GM23248 (cell line): Measurements from ENCODE around the gene CCSAP. TPM values are rescaled to one million over a fixed set of nuclear protein-coding genes. Genes with fewer than 3 reads are reported as not detected.

Experiments
- DNase-seq: peaks from one replicate; pipeline ENCODE4 v3.0.0-alpha.2; 2015
- H2AFZ ChIP-seq: fragments of 200-600 bp; sonication (generic); 2 replicates; pipeline ENCODE4 v1.6.1; 2016; ENCODE audit warnings: antibody characterized with exemption
- H3F3A ChIP-seq: fragments of 200-600 bp; sonication (generic); 2 replicates; pipeline ENCODE4 v1.6.1; 2016; ENCODE audit warnings: mild to moderate bottlenecking, antibody characterized with exemption, mixed run types; ENCODE audit not compliant: insufficient read depth
- H3K27ac ChIP-seq: fragments of 200-600 bp; sonication (generic); 2 replicates; pipeline ENCODE4 v1.5.1; 2016; ENCODE audit warnings: mild to moderate bottlenecking
- H3K27me3 ChIP-seq: fragments of 200-600 bp; sonication (generic); replicated peaks from 2 replicates; pipeline ENCODE4 v1.6.1; 2016; ENCODE audit warnings: mild to moderate bottlenecking; ENCODE audit not compliant: insufficient read depth
- H3K36me3 ChIP-seq: fragments of 200-600 bp; sonication (generic); 2 replicates; pipeline ENCODE4 v1.6.1; 2016; ENCODE audit warnings: low read depth, mild to moderate bottlenecking
- H3K4me1 ChIP-seq: fragments of 200-600 bp; sonication (generic); 2 replicates; pipeline ENCODE4 v1.6.1; 2016; ENCODE audit warnings: mild to moderate bottlenecking; ENCODE audit not compliant: insufficient read depth
- H3K4me2 ChIP-seq: fragments of 200-600 bp; sonication (generic); one replicate; pipeline ENCODE4 v1.6.1; 2016; ENCODE audit warnings: mild to moderate bottlenecking; ENCODE audit not compliant: unreplicated experiment
- H3K4me3 ChIP-seq: fragments of 200-600 bp; sonication (generic); 2 replicates; pipeline ENCODE4 v1.5.1; 2016; ENCODE audit warnings: mild to moderate bottlenecking
- H3K79me2 ChIP-seq: fragments of 200-600 bp; sonication (generic); 2 replicates; pipeline ENCODE4 v1.6.1; 2016; ENCODE audit warnings: mild to moderate bottlenecking; ENCODE audit not compliant: insufficient read depth
- H3K9ac ChIP-seq: fragments of 200-600 bp; sonication (generic); 2 replicates; pipeline ENCODE4 v1.6.1; 2016; ENCODE audit warnings: mild to moderate bottlenecking
- H3K9me2 ChIP-seq: fragments of 200-600 bp; sonication (generic); 2 replicates; pipeline ENCODE4 v1.6.1; 2016; ENCODE audit warnings: mixed run types, mild to moderate bottlenecking, moderate library complexity; ENCODE audit not compliant: insufficient read depth
- H3K9me3 ChIP-seq: fragments of 200-600 bp; sonication (generic); one replicate; pipeline ENCODE4 v1.6.1; 2017; ENCODE audit warnings: low read depth
- H4K20me1 ChIP-seq: fragments of 200-600 bp; sonication (generic); 2 replicates; pipeline ENCODE4 v1.6.0; 2016; ENCODE audit not compliant: insufficient read depth
- EZH2 ChIP-seq: fragments of 200-600 bp; sonication (generic); IDR thresholded peaks from 2 replicates; pipeline ENCODE4 v1.6.1; 2018; ENCODE audit warnings: antibody characterized with exemption, mild to moderate bottlenecking; ENCODE audit not compliant: insufficient read depth, poor library complexity, severe bottlenecking
- EZH2phosphoT487 ChIP-seq: fragments of 200-600 bp; sonication (generic); IDR thresholded peaks from 2 replicates; pipeline ENCODE4 v1.6.1; 2018; ENCODE audit warnings: antibody characterized with exemption, moderate library complexity, mild to moderate bottlenecking, low read depth; ENCODE audit not compliant: insufficient read depth
- WGBS, 2 experiments: methylation state at CpG; one replicate each; pipeline ENCODE4 v1.1.6; 2015 to 2017; ENCODE audit warnings: low lambda C conversion rate in 2 of 2, low coverage in 1 of 2; ENCODE audit errors: missing lambda C conversion rate in 2 of 2; 5-methylcytosine and 5-hydroxymethylcytosine counted together
- in situ Hi-C: fragments of 300-500 bp; cut with MboI; formaldehyde crosslinking; loops from 2 replicates; pipeline ENCODE4 v1.15.0; 2020
- polyA plus RNA-seq: library from polyadenylated mRNA; unstranded; fragments of >200 nt; fragmentation: Nextera tagmentation; extraction: Ambion mirVana; gene quantifications from 2 replicates; pipeline ENCODE4 v1.2.1, GENCODE V29; 2016
- total RNA-seq: library from RNA; depleted of rRNA; stranded (reverse); fragments of >200 nt; shearing (Covaris generic); gene quantifications from 2 replicates; pipeline ENCODE4 v1.2.3, GENCODE V29; 2014

The CCSAP gene
- total and polyA plus RNA-seq, 2 experiments from 2014 or later = 3.4 to 7.8 TPM

GRCh38 chr1:229370601-229371021, 27.8 kb upstream of the CCSAP start:
- Histone ChIP-seq H3K79me2 (no peaks in the 10 kb centered on the region), H3K4me3 (no peak overlapping the region), H3F3A (no peaks in the 10 kb centered on the region), H2AFZ (no peak overlapping the region), H3K27me3 (peaks cover 27% of the 10 kb centered on the region), H4K20me1 (no peaks in the 10 kb centered on the region), H3K9me3 (no peaks in the 10 kb centered on the region), H3K4me2 (no peak overlapping the region), H3K4me1 (no peaks in the 10 kb centered on the region), H3K36me3 (no peaks in the 10 kb centered on the region), H3K9ac (no peak overlapping the region), H3K27ac (no peak overlapping the region), H3K9me2 (no peaks in the 10 kb centered on the region)
- peak; percentile 32 for TF ChIP-seq EZH2
- no peak for TF ChIP-seq EZH2phosphoT487
- no peak for DNase-seq
- in situ Hi-C loops = no loop called here
- WGBS, 2 experiments = 21 to 26% methylated on average over 7 of the region's 7 CpGs

GRCh38 chr1:229368347-229368746, 25.5 kb upstream of the CCSAP start:
- H3K4me3 ChIP-seq = no peak overlapping the region
- no peaks in the 10 kb centered on the region for H3K9me2 ChIP-seq
- in situ Hi-C loops = no loop called here
- no peaks in the 10 kb centered on the region for H3K4me1 ChIP-seq
- H3K9me3 ChIP-seq = no peaks in the 10 kb centered on the region
- no peak for DNase-seq
- no peak overlapping the region for H3K27ac ChIP-seq
- no peak overlapping the region for H3K9ac ChIP-seq
- peaks cover 27% of the 10 kb centered on the region for H3K27me3 ChIP-seq
- H3K79me2 ChIP-seq = no peaks in the 10 kb centered on the region
- no peak overlapping the region for H2AFZ ChIP-seq
- H3F3A ChIP-seq = no peaks in the 10 kb centered on the region
- TF ChIP-seq EZH2 = no peak
- no peak for TF ChIP-seq EZH2phosphoT487
- no peaks in the 10 kb centered on the region for H3K36me3 ChIP-seq
- 32 to 54% methylated on average over 2 of the region's 2 CpGs for WGBS, 2 experiments
- H3K4me2 ChIP-seq = no peak overlapping the region
- no peaks in the 10 kb centered on the region for H4K20me1 ChIP-seq

GRCh38 chr1:229365569-229365968, 22.7 kb upstream of the CCSAP start:
- Histone ChIP-seq H3K79me2 (no peaks in the 10 kb centered on the region), H3K27me3 (peaks cover 22% of the 10 kb centered on the region), H3K4me1 (no peaks in the 10 kb centered on the region), H3K36me3 (no peaks in the 10 kb centered on the region), H3K9me2 (no peaks in the 10 kb centered on the region), H3F3A (no peaks in the 10 kb centered on the region), H3K9ac (no peak overlapping the region), H2AFZ (no peak overlapping the region), H3K4me3 (no peak overlapping the region), H3K27ac (no peak overlapping the region), H3K9me3 (no peaks in the 10 kb centered on the region), H3K4me2 (no peak overlapping the region), H4K20me1 (no peaks in the 10 kb centered on the region)
- in situ Hi-C loops = no loop called here
- TF ChIP-seq EZH2 (no peak), EZH2phosphoT487 (no peak)
- DNase-seq = no peak
- 28 to 35% methylated on average over 2 of the region's 2 CpGs for WGBS, 2 experiments

- Histone ChIP-seq H3K9me3 (no peaks in the 10 kb centered on the region), H3K27me3 (peaks cover 21% of the 10 kb centered on the region), H3K4me3 (no peak overlapping the region), H3K9me2 (no peaks in the 10 kb centered on the region), H3F3A (no peaks in the 10 kb centered on the region), H3K4me2 (no peak overlapping the region), H3K27ac (no peak overlapping the region), H3K9ac (no peak overlapping the region), H3K36me3 (no peaks in the 10 kb centered on the region), H2AFZ (no peak overlapping the region), H3K79me2 (no peaks in the 10 kb centered on the region), H3K4me1 (no peaks in the 10 kb centered on the region), H4K20me1 (no peaks in the 10 kb centered on the region)
- in situ Hi-C loops = no loop called here
- DNase-seq = no peak
- no peak for TF ChIP-seq EZH2phosphoT487
- TF ChIP-seq EZH2 = no peak
- 54 to 61% methylated on average over 12 of the region's 12 CpGs for WGBS, 2 experiments
Measured at GRCh38 chr1:229364207-229365065, 21.6 kb upstream of the CCSAP start.
